BLaER1 (cell line): Measurements from ENCODE around the gene RUFY2.
A peak's percentile ranks its signal among the peaks of the same experiment; 100 is the strongest.
"Not testable (repeated sequence)": the region's sequence is repeated elsewhere in the genome, so short reads cannot be mapped to it uniquely, and the experiment has no call there.

ENCODE experiments used
- H3K27ac ChIP-seq: shearing (Covaris generic); formaldehyde crosslinking; 2 replicates; pipeline ENCODE4 v1.8.1; 2022
- H3K27me3 ChIP-seq: shearing (Covaris generic); formaldehyde crosslinking; 2 replicates; pipeline ENCODE4 v1.8.1; 2022
- H3K36me3 ChIP-seq: shearing (Covaris generic); formaldehyde crosslinking; 2 replicates; pipeline ENCODE4 v1.8.1; 2022
- H3K4me1 ChIP-seq: shearing (Covaris generic); formaldehyde crosslinking; 2 replicates; pipeline ENCODE4 v1.8.1; 2022
- H3K4me2 ChIP-seq: shearing (Covaris generic); formaldehyde crosslinking; 2 replicates; pipeline ENCODE4 v1.8.1; 2022
- H3K4me3 ChIP-seq: shearing (Covaris generic); formaldehyde crosslinking; 2 replicates; pipeline ENCODE4 v1.8.1; 2022
- H3K9ac ChIP-seq: shearing (Covaris generic); formaldehyde crosslinking; 2 replicates; pipeline ENCODE4 v1.8.1; 2022
- H3K9me3 ChIP-seq: shearing (Covaris generic); formaldehyde crosslinking; 2 replicates; pipeline ENCODE4 v1.8.1; 2022
- H4K20me1 ChIP-seq: shearing (Covaris generic); formaldehyde crosslinking; 2 replicates; pipeline ENCODE4 v1.8.1; 2022
- Cebpa-rat ChIP-seq: shearing (Covaris generic); IDR thresholded peaks from 2 replicates; pipeline ENCODE4 v1.8.1; 2022

RUFY2 gene, protein sequence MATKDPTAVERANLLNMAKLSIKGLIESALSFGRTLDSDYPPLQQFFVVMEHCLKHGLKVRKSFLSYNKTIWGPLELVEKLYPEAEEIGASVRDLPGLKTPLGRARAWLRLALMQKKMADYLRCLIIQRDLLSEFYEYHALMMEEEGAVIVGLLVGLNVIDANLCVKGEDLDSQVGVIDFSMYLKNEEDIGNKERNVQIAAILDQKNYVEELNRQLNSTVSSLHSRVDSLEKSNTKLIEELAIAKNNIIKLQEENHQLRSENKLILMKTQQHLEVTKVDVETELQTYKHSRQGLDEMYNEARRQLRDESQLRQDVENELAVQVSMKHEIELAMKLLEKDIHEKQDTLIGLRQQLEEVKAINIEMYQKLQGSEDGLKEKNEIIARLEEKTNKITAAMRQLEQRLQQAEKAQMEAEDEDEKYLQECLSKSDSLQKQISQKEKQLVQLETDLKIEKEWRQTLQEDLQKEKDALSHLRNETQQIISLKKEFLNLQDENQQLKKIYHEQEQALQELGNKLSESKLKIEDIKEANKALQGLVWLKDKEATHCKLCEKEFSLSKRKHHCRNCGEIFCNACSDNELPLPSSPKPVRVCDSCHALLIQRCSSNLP

DNA sequence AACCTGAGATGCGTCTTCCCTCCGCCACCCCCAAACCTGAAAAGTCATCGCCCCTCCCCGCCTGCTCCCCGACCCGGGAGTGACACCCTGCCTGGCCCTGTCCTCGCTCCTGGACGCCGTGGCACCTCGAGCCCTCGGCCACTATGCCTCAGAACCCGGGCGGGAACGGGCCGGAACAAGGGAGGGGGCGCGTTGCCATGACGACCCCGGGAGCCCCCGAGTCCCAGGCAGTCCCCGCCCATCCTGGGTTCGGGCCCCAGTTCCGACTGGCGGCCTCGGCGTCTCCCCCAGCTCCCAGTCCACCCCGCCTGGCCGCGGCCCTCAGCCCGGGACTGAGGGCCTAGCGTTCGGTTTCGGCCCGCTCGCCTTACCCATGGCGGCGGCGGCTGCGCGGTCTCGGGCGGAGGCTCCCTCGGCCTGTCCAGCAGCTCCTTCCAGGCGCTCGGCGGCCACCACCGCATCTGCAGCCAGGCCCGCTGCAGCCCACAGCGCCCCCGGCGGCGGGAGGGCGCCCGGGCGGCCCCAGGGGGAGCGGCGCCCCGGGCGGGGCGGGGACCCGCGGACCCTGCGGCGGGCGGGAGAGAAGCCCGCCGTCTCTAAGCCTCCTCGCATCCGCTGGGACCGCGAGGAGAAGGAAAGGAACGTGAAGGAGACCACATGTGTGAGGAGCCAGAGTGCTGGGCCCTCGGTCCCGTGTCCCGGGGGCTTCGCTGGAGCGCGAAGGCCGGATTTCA, at the start of gene RUFY2:
TSS of gene RUFY2 (minus strand) at position 463 of the 734 bp plus-strand sequence. CDS start at position 375, 88 bp downstream.
- Histone ChIP-seq H3K9me3 (no peaks in the 10 kb centered on the region), H3K4me1 (peaks cover 16% of the 10 kb centered on the region), H3K27me3 (no peaks in the 10 kb centered on the region), H4K20me1 (peaks cover 38% of the 10 kb centered on the region), H3K9ac (peak within 1 kb of the TSS; percentile 94), H3K4me2 (peak within 1 kb of the TSS; percentile 82), H3K4me3 (peak within 1 kb of the TSS; percentile 100), H3K27ac (peak within 1 kb of the TSS; percentile 92), H3K36me3 (no peaks in the 10 kb centered on the region)
- TF ChIP-seq Cebpa-rat: no peak

DNA sequence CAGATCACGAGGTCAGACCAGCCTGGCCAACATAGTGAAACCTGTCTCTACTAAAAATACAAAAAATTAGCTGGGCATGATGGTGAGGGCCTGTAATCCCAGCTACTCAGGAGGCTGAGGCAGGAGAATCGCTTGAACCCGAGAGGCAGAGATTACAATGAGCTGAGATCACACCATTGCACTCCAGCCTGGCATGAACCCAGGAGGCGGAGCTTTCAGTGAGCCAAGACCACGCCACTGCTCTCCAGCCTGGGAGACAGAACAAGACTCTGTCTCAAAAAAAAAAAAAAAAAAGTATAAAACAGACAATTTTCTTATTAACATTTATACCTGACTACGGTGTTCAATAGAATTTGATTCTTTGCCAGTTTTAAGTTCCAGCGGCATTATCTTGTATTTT, 42.6 kb upstream of the RUFY2 start:
- H3K36me3 ChIP-seq: peaks cover 87% of the 10 kb centered on the region
- not testable (repeated sequence) for H3K4me2 ChIP-seq

DNA sequence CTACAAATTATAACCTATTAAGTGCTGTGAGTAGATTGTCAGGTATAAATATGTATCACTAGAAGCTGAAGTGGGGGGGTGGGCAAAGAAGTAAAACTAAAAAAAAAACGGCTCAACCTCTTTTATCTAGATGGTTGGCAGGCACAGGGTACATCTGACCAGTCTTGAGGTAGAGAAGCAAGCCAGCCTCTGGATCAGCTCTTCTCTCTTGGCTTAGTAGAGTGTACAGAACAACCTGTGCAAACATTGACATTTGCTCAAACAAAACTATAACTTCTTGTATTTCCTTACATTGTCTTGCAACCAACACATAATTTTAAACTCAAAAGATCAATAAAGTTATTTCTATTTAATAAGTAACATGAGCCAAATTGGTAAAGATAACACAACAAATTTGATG, 39.1 kb upstream of the RUFY2 start:
- Histone ChIP-seq H3K9ac (no peak overlapping the region), H3K4me2 (no peak overlapping the region), H4K20me1 (no peaks in the 10 kb centered on the region), H3K27me3 (no peaks in the 10 kb centered on the region), H3K4me1 (no peaks in the 10 kb centered on the region), H3K36me3 (peaks cover 89% of the 10 kb centered on the region), H3K27ac (no peak overlapping the region), H3K4me3 (no peak overlapping the region), H3K9me3 (no peaks in the 10 kb centered on the region)
- no peak for TF ChIP-seq Cebpa-rat

More for the DNA sequence above, 42.6 kb upstream of the RUFY2 start:
- H3K9me3 ChIP-seq, H3K27me3 ChIP-seq, H3K4me3 ChIP-seq, H3K4me1 ChIP-seq, H3K9ac ChIP-seq, H3K27ac ChIP-seq, H4K20me1 ChIP-seq: not testable (repeated sequence)

DNA sequence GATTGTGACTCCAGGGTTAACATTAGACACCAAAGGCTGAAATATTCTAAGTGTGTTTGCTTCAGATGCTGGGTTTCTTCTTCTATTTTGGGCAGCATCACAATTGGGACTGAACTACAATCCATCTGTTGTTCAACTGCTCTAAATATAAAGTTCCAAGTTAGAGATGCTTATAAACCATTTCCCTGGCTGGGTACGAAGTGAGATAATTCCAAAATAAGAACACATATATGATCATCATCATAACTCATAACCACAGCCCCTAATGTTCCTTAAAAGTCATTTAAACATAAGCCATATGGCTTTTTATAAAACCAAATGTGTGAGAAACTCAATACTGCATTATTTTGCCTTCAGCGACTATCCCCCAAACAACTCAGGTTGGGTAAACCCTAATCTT, 35.9 kb upstream of the RUFY2 start:
- Histone ChIP-seq H3K27ac (no peak overlapping the region), H3K4me2 (no peak overlapping the region), H3K9me3 (no peaks in the 10 kb centered on the region), H3K27me3 (no peaks in the 10 kb centered on the region), H4K20me1 (no peaks in the 10 kb centered on the region), H3K4me3 (no peak overlapping the region), H3K36me3 (peaks cover 93% of the 10 kb centered on the region), H3K4me1 (no peaks in the 10 kb centered on the region), H3K9ac (no peak overlapping the region)
- TF ChIP-seq Cebpa-rat: no peak

DNA sequence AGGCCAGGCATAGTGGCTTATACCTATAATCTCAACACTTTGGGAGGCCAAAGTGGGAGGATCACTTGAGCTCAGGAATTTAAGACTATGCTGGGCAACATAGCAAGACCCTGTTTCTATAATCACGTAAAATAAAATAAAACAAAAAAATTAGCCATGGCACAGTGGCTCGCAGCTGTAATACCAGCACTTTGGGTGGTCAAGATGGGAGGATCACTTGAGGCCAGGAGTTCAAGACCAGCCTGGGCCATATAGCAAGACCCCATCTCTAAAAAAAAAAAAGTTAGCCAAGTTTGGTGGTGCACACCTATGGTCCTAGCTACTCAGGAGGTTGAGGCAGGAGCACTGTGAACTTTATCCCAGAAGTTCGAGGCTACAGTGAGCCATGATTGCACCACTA, 33.8 kb upstream of the RUFY2 start:
- no peak overlapping the region for H3K4me3 ChIP-seq
- H3K4me1 ChIP-seq: no peaks in the 10 kb centered on the region
- no peaks in the 10 kb centered on the region for H4K20me1 ChIP-seq
- H3K9ac ChIP-seq: no peak overlapping the region
- peaks cover 97% of the 10 kb centered on the region for H3K36me3 ChIP-seq
- H3K27me3 ChIP-seq: no peaks in the 10 kb centered on the region
- TF ChIP-seq Cebpa-rat: no peak
- H3K4me2 ChIP-seq: no peak overlapping the region
- H3K27ac ChIP-seq: no peak overlapping the region
- H3K9me3 ChIP-seq: no peaks in the 10 kb centered on the region

DNA sequence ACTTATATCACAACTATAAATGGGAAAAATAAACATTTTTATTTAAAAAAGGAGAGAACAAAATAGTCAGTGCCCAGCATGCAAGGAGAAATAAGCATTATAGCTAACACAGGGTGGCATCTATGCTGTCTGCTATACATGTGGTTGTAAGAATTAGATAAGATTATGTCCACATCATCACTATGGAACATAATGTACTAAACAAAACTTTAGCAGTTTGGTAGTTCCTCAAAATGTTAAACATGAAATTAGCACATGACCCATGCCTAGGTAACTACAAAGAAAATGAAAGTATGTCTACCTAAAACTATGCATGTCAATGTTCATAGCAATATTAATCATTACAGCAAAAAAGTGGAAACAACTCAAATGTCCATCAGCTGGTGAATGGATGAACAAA, 28.7 kb upstream of the RUFY2 start:
- no peaks in the 10 kb centered on the region for H4K20me1 ChIP-seq
- H3K27me3 ChIP-seq: no peaks in the 10 kb centered on the region
- H3K27ac ChIP-seq: no peak overlapping the region
- no peak overlapping the region for H3K9ac ChIP-seq
- TF ChIP-seq Cebpa-rat: no peak
- H3K4me2 ChIP-seq: no peak overlapping the region
- H3K4me1 ChIP-seq: no peaks in the 10 kb centered on the region
- no peak overlapping the region for H3K4me3 ChIP-seq
- peaks cover 99% of the 10 kb centered on the region for H3K36me3 ChIP-seq
- no peaks in the 10 kb centered on the region for H3K9me3 ChIP-seq

DNA sequence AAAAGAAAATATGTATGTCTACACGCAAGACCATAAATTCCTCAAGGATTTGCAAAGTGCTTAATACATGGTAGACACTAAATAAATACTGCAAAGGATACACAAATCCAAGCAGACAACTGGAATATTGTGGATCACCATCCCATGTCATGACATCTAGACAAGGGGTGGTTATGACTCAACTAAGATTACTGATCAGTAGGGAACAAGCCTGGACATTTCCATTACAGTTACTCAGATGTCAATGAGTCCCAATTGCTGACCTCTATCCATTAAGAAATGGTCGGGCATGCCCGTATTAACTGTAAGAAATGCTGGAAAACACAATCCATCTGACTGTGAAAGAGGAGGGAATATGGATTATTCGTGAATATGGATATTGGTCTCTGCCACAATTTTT, 27.6 kb upstream of the RUFY2 start:
- Histone ChIP-seq H3K36me3 (peaks cover 97% of the 10 kb centered on the region), H3K4me3 (no peak overlapping the region), H3K27me3 (no peaks in the 10 kb centered on the region), H3K4me1 (no peaks in the 10 kb centered on the region), H3K27ac (no peak overlapping the region), H4K20me1 (no peaks in the 10 kb centered on the region), H3K4me2 (no peak overlapping the region), H3K9me3 (no peaks in the 10 kb centered on the region), H3K9ac (no peak overlapping the region)
- no peak for TF ChIP-seq Cebpa-rat

DNA sequence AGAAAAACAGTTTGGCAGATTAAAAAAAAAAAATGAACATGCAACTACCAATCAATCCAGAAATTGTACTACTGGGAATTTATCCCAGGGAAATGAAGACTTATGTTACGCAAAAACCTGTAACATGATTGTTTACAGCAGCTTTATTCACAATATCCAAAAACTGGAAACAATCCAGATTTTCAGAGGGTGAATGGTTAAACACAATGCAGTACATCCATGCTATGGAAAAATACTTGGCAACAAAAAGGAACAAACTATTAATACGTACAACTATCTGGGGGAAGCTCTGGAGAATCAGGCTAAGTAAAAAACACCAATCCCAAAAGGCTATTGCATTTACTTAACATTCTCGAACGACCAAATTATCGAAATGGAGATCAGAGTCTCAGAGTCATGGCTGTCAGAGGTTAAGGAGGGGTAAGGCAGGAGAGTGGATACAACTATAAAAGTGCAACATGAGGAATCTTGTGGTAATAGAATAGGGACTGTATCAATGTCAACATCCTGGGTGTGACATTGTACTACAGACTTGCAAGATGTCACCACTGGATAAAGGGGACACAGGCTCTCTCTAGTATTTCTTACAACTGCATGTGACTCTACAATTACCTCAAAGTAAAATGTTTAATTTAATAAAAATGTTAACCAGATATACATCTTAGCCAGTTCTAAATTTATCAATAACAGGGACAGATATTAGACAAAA, 21.5 kb upstream of the RUFY2 start:
- Histone ChIP-seq H3K4me1 (peaks cover 9% of the 10 kb centered on the region), H3K9ac (no peak overlapping the region), H3K4me3 (no peak overlapping the region), H3K27me3 (no peaks in the 10 kb centered on the region), H3K9me3 (no peaks in the 10 kb centered on the region), H3K27ac (no peak overlapping the region), H3K4me2 (no peak overlapping the region), H4K20me1 (no peaks in the 10 kb centered on the region), H3K36me3 (peaks cover 95% of the 10 kb centered on the region)
- no peak for TF ChIP-seq Cebpa-rat

DNA sequence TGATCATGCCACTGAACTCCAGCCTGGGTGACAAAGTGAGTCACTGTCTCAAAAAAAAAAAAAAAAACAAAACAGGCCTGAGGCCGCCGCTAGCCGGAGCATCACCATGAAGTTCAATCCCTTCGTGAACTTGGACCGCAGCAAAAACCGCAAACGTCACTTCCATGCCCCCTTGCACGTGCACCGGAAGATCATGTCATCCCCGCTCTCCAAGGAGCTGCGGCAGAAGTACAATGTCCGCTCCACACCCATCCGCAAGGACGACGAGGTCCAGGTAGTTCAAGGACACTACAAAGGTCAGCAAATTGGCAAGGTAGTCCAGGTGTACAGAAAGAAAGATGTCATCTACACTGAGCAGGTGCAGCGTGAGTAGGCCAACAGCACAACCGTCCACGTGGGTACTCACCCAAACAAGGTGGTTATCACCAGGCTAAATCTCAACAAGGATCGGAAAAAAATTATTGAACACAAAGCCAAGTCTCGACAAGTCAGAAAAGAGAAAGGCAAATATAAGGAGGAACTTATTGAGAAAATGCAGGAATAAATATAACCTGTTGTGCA, 17.5 kb upstream of the RUFY2 start:
- no peak for TF ChIP-seq Cebpa-rat
- Histone ChIP-seq H3K36me3 (peaks cover 94% of the 10 kb centered on the region), H3K4me2 (0 out of 2 replicates have a peak overlapping the region, but pooled peaks have one; percentile 70), H3K4me1 (peaks cover 15% of the 10 kb centered on the region), H3K9me3 (no peaks in the 10 kb centered on the region), H3K4me3 (no peak overlapping the region), H3K27me3 (no peaks in the 10 kb centered on the region), H3K9ac (no peak overlapping the region), H3K27ac (no peak overlapping the region), H4K20me1 (no peaks in the 10 kb centered on the region)
